ENCODE data around the gene ADAMTSL2. TPM values are rescaled to one million over a fixed set of nuclear protein-coding genes. Genes with fewer than 3 reads are reported as not detected.
A peak's percentile ranks its signal among the peaks of the same experiment; 100 is the strongest.

The ADAMTSL2 gene
- polyA plus RNA-seq, 1 of the 3 experiments (the other 2 are of a cell fraction): 0.21 TPM

GRCh38 chr9:133566817-133567216 lies 32.3 kb downstream of the ADAMTSL2 start (continued):
- no peak for TF ChIP-seq CTCF (IDR thresholded peaks at IDR 0.05)
- TF ChIP-seq, protein P1, sequence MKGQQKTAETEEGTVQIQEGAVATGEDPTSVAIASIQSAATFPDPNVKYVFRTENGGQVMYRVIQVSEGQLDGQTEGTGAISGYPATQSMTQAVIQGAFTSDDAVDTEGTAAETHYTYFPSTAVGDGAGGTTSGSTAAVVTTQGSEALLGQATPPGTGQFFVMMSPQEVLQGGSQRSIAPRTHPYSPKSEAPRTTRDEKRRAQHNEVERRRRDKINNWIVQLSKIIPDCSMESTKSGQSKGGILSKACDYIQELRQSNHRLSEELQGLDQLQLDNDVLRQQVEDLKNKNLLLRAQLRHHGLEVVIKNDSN (IDR thresholded peaks at IDR 0.05; ENCODE audit: borderline replicate concordance, low read depth): no peak

DNA sequence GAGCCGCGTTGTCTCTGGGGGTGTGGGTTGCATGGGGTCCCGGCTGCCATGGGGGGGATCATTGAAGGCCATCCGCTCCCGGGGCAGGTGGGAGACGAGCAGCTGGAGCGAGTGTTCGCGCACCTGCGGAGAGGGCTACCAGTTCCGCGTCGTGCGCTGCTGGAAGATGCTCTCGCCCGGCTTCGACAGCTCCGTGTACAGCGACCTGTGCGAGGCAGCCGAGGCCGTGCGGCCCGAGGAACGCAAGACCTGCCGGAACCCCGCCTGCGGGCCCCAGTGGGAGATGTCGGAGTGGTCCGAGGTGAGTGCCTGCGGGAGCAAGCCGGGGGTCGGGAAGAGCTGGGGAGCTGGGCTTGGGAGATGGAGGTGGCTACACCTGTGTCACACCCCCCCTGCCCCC lies 33.7 kb downstream of the ADAMTSL2 start:
- H3K9me2 ChIP-seq: no peaks in the 10 kb centered on the region
- no peak overlapping the region for H3K4me3 ChIP-seq (ENCODE audit: low read depth in 2 of 2, low read length in 1 of 2)
- no peaks in the 10 kb centered on the region for H3K9me3 ChIP-seq
- H3F3A ChIP-seq (replicated peaks; ENCODE audit: insufficient read depth): no peaks in the 10 kb centered on the region
- ChIA-PET POLR2A (interaction anchor here (1.0 kb wide), 1 partner anchor 34 kb away, joined by 3 read pairs; the partner anchor contains the start of gene ADAMTSL2), CTCF (interaction anchor here (0.6 to 0.8 kb wide), 2 partner anchors 12 to 34 kb away, joined by 3 to 4 read pairs; partner anchors contain the start of gene ADAMTSL2)
- H2AFZ ChIP-seq (ENCODE audit: low read depth): no peak overlapping the region
- 92% methylated on average over 33 of the region's 33 CpGs for WGBS (ENCODE audit: low lambda C conversion rate)
- H3K36me3 ChIP-seq (replicated peaks in 1 of 2; ENCODE audit: control insufficient read depth in 1 of 2, insufficient read depth in 2 of 2, low read length in 1 of 2): no peaks in the 10 kb centered on the region
- no peaks in the 10 kb centered on the region for H3K79me2 ChIP-seq (ENCODE audit: insufficient read depth)
- H3K27ac ChIP-seq (ENCODE audit: low read depth in 2 of 2, low read length in 1 of 2): peak overlapping the region in 1 of 2 experiments; percentile 97; a peak in 2 of 4 replicates
- TF ChIP-seq TAF1 (IDR thresholded peaks at IDR 0.05; ENCODE audit: borderline replicate concordance, low read depth, low read length): no peak
- no peak for TF ChIP-seq IRF3 (IDR thresholded peaks at IDR 0.05; ENCODE audit: low read depth, low read length)
- TF ChIP-seq NFIC (IDR thresholded peaks at IDR 0.05; ENCODE audit: borderline replicate concordance): no peak
- TF ChIP-seq FOSL2 (IDR thresholded peaks at IDR 0.05; ENCODE audit: borderline replicate concordance, low read depth): no peak
- TF ChIP-seq RAD21 (IDR thresholded peaks at IDR 0.05; ENCODE audit: low read length): no peak
- no peak for TF ChIP-seq ELF1 (IDR thresholded peaks at IDR 0.05)
- TF ChIP-seq CTCF (IDR thresholded peaks at IDR 0.05): no peak
- TF ChIP-seq POLR2AphosphoS5 (IDR thresholded peaks at IDR 0.05; ENCODE audit: low read depth, low read length): no peak
- TF ChIP-seq EZH2phosphoT487 (IDR thresholded peaks at IDR 0.05; ENCODE audit: borderline replicate concordance, low read depth): no peak
- no peak for TF ChIP-seq JUND (IDR thresholded peaks at IDR 0.05)
- 0 out of 2 replicates have a peak, but pooled peaks cover 10% of the 10 kb centered on the region for H3K27me3 ChIP-seq (ENCODE audit: insufficient read depth)
- no peak overlapping the region for H3K4me2 ChIP-seq
- DNase-seq: no peak
- H3K4me1 ChIP-seq (ENCODE audit: control insufficient read depth in 1 of 2, insufficient read depth in 2 of 2, low read depth in 1 of 2, low read length in 1 of 2): peaks cover 0 to 71% of the 10 kb centered on the region in 2 experiments; a peak in 2 of 4 replicates
- H3K9ac ChIP-seq: no peak overlapping the region
- H4K20me1 ChIP-seq (ENCODE audit: insufficient read depth): no peaks in the 10 kb centered on the region

Measured in SK-N-SH (cell line).